NCI-H2107 treated with DMSO at 0.1 percent for 48 hours (cell line): Measurements from ENCODE around the gene VEGFB.

ENCODE experiments used
- DNase-seq: peaks from one replicate; lab custom pipeline; 2025; ENCODE audit not compliant: unreplicated experiment; lab: John Stamatoyannopoulos, UW

Gene VEGFB

DNA sequence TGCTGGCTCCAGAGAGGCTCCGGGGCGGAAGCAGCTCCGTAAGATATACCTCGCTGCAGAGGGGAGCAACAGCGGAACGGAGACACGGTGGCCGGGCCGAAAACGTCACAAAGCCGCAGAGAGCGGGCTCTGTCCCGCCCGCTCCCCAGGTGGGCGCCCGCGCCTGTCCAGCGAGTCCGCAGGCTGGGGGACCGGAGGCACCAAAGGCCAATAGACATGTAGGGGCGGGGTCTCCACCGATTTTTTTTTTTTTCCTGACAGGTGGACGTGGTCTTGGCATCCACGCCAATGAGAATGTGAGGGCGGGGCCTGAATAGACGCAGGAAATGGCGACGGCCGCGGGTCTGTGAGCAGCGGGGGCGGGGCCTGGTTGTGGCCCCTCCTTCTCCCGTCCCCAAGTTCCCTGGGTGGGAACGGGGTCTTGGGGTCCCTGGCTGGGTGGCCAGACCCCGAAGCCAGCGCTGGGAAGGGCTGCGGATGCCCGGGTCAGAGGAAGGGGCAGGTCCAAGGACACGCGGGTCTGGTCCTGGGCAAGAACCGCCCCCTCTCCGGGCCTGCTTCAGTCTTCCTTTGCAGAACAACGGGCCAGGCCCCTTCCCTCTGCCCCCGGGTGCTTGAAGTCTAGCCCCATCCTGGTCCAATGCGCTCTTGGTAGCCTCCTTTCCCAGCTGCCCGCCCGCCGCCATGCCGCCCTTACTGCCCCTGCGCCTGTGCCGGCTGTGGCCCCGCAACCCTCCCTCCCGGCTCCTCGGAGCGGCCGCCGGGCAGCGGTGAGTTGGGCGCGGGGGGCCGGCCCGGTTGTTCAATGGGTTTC, 4.0 kb upstream of the VEGFB start, which contains the start of gene DNAJC4:
Gene DNAJC4 (plus strand): TSS at position 378 of the 814 bp plus-strand sequence. CDS start 307 bp downstream, at position 685.
- DNase-seq, result peak; percentile 90

DNA sequence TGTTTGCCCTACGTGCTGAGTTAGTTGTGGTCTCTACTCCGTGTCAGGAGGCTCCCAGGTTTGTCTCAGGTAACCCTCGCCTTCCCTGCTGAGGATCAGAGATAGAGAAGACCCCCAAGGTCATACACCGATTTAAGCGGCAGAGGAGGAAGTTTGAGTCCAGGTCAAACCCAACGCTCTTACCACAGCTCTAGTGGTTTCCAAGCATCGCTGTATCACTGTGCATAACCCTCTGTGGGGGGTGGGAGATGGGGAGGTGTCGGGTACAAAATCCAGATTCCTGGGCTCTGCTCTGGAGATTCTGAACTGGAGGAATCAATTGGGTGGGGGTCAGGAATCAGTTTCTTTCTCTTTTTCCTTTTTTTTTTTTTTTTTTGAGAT, 3.4 kb upstream of the VEGFB start:
- no peak for DNase-seq

DNA sequence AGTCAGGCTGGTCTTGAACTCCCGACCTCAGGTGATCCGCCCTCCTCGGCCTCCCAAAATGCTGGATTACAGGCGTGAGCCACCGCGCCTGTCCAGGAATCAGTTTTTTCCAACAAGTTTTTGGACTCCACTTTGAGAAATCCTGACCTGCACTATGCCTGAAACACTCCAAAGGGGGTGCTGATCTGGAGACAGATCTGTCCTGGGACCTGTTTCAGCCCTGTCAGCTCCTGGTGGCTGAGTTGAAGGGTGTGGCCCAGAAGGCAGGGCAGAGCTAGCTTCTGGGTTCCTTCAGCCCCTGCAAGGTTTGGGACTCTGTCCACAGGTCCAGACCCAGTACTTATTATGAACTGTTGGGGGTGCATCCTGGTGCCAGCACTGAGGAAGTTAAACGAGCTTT, 2.8 kb upstream of the VEGFB start:
- no peak for DNase-seq

DNA sequence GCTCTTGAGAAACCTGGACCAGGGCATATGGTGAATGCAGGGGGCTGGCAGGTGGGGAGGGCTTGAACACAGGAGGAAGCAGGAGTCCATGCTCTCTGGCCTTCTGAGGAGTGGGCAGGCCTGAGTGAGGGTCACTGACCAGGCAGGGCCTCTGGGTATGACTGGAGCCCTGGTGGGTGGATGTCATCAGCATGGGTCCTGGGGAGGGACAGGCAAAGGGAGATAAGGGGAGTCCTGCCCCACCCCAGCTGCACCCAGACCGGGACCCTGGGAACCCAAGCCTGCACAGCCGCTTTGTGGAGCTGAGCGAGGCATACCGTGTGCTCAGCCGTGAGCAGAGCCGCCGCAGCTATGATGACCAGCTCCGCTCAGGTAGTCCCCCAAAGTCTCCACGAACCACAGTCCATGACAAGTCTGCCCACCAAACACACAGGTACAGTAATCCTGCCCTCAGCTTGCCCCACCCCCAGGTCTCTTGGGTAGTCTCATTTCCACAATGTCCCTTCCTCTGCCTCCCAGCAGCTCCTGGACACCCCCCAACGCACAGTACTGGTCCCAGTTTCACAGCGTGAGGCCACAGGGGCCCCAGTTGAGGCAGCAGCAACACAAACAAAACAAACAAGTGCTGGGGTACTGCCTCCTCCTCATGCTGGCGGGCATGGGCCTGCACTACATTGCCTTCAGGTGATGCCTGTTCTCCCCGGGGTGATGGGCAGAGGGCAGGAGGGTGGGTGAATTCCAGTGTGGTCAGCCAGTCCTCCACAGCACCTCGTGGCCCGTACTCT, 2.0 kb upstream of the VEGFB start:
- DNase-seq, result no peak

DNA sequence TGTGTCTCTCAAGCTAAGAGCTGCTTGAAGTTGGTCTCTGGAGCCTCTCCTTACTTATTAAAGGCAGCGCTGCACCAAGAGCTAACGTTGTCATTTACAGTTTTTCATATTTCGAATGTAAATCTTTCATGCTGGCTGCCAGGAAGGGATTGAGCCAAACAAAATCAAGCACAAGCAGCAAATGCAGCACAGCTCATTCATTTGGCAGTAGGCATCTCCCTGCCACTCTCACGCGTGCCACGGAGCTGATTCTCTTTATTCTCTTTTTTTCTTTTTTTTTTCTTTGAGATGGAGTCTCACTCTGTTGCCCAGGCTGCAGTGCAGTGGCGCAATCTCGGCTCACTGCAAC, 1.4 kb upstream of the VEGFB start:
- no peak for DNase-seq

DNA sequence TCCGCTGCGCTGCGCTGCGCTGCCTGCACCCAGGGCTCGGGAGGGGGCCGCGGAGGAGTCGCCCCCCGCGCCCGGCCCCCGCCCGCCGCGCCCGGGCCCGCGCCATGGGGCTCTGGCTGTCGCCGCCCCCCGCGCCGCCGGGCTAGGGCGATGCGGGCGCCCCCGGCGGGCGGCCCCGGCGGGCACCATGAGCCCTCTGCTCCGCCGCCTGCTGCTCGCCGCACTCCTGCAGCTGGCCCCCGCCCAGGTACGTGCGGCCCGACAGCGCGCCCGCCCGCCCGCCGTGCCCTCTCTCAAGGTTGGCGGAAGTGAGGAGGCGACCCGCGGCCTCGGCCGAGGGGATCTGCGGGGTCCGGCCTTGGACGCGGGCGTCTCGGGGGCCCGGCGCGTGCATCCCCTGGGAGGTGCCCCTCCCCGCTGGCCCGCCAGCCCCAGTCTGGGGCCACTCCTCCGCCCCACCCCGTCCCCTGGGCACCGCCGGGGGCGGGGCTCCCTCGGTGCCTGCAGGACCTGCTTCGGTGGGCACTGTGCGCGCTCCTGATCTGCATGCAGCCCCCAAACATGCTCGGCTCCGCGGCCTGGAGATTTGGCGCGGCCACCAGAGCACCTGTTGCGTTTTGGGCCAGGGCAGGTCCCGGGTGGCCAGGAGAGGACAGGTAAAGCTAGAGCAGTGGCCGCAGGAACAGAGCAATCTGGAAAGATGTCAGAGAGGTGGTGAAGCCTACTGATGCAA, 429 bp downstream of the VEGFB start:
- no peak for DNase-seq

DNA sequence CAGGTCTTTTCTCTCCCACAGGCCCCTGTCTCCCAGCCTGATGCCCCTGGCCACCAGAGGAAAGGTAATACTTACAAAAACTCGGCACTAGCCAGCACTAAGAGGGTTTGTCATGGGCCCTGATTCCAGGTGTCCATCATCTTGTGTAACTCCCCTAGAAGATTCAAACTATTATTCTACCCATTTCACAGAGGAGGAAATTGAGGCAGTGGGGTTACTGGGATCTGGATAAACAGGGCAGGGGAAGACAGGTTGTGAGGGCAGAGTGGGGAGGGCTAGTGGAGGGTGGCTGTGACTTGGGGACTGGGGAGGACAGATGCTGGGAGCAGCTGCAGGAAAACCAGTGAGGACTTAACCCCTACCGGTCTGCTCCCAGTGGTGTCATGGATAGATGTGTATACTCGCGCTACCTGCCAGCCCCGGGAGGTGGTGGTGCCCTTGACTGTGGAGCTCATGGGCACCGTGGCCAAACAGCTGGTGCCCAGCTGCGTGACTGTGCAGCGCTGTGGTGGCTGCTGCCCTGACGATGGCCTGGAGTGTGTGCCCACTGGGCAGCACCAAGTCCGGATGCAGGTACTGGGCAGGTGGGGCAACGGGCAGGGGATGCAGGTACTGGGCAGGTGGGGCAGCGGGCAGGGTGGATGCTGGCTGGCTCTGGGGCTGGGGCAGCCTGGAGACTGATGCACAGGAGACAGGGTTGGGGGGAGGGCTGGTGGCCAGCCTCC, 1.2 kb downstream of the VEGFB start:
- no peak for DNase-seq

DNA sequence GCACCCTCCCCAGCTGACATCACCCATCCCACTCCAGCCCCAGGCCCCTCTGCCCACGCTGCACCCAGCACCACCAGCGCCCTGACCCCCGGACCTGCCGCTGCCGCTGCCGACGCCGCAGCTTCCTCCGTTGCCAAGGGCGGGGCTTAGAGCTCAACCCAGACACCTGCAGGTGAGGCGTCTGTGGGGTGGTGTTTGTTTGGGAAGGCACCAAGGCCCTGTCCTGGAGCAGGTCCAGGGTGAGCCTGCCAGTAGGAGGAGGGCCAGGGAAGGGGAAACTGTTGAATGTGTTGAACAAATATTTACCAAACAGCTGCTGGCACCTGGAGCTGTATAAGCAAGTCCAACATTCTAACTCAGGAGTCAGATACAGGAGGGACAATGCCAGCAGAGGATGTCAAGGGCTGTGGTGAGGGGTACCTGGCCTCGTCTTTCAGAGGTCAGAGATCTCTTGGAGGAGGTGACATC, 3.1 kb downstream of the VEGFB start:
- peak; percentile 73 for DNase-seq

DNA sequence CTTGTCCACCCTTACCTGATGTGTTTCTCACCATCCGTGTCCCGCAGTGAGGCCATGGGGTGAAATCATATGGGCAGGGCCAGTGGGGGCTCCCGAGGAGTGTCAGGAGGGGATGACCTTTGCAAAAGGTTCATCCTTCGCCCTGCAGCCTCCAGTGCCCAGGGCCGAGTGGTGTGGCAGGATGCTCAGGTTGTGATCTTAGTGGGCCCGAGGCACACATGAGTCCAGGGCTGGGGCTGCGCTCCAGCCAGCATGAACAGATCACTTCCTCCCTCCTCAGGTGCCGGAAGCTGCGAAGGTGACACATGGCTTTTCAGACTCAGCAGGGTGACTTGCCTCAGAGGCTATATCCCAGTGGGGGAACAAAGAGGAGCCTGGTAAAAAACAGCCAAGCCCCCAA, 3.7 kb downstream of the VEGFB start:
- no peak for DNase-seq

DNA sequence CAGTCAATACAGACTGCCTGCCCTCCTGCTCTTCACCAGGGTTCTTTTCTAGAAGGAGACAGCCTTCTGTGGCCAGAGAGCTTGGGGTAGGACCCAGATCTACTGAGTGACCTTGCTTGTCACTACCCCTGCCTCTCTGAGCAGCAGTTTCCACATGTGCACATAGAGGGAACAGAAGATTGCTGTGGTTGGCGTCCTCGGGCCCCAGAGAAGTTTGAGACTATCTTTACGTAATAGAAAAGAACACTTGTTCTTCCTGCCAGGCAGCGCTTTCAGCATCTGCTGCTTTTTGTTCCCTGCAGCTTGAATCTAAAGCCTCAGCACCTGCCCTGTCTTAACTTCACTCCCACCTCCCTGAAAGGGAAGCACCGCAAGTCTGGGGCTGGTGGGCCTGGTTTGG, 4.6 kb downstream of the VEGFB start:
- DNase-seq, result no peak

DNA sequence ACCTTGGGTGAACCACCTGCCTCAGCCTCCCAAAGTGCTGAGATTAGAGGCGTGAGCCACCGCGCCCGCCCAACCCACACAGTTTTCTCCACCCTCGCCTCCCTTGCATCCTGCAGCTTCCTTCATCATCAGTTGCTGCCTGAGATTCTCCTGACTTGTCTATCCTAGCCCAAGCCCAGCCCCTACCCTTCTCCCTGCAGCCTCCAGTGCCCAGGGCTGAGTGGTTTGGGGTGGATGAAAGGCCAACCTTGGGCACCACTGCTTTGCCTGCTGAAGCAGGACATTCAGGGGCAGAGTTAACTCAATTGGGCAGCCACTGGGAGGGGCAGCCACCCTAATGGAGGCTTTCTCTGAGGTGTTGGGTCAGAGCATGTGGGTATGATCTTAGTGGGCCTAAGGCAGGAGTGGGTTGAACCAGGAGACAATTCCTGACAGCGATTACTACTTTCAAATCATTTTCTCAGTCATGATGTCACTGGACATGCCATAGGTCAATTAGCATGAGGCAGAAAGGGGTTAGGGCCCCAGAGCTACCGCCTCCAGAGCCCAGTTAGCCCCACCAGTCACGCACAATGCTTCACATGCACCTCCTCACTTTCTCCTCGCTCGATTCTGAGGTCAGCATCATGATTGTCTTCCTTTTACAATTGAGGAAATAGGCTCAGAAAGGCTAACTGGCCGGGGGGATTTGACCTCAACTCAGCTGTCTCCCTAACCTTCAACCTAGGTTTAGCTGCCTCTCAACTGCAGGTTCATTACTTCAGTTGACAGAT, 5.5 kb downstream of the VEGFB start:
- no peak for DNase-seq

DNA sequence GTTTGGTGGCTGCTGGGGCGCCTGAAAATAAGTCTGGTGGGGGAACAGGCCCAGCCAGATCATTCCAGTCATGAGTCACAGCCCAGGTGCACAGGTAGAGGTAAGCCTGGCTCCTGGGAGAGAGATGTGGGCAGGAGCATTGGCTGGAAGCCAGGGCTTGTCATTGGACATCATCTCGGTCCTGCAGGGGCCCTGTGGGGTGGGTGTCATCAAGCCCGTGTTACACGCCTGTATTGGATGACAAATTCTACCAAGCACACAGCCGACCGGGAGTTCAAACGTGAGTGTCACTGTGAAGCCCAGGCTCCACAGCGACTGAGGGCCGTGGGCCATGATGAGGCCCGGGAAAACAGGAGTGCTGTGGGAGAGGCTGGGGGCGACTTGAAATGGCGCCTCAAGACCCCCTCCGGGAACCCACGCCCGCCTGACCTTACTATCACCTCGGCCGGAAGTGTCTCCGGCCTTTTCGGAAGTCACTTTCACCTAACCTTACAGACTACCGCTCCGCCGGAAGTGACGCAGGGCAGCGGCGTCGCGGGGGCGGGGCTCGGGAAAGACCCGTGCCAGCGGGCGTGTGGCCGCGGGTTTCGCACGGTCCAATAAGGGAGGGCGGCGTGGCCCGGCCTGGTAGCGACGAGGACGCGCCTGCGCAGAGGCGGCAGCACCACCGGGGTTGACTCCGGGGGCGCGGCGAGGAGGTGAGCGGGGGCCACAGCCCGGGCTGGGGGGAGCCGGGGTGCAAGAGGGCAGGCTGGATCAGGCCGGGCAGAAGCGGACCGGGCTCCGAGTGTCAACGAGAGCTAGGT, 6.3 kb downstream of the VEGFB start, which contains the start of gene FKBP2:
Gene FKBP2 (plus strand): TSS at position 661 of the 806 bp plus-strand sequence. CDS start 1,293 bp downstream, outside the sequence.
- DNase-seq, result peak; percentile 73

DNA sequence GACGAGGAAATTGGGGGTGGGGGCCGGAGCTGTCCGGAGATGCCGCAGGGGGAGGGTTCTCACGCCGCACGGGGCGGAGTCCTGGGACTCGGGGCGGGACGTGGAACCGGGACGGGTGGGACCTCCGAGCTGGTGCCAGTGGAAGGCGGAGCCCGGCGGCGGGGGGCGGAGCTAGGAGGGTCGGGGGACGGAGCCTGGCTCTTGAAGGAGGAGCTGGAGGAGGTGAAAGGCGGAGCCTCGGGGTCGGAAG, 6.8 kb downstream of the VEGFB start:
- DNase-seq, result peak; percentile 91

DNA sequence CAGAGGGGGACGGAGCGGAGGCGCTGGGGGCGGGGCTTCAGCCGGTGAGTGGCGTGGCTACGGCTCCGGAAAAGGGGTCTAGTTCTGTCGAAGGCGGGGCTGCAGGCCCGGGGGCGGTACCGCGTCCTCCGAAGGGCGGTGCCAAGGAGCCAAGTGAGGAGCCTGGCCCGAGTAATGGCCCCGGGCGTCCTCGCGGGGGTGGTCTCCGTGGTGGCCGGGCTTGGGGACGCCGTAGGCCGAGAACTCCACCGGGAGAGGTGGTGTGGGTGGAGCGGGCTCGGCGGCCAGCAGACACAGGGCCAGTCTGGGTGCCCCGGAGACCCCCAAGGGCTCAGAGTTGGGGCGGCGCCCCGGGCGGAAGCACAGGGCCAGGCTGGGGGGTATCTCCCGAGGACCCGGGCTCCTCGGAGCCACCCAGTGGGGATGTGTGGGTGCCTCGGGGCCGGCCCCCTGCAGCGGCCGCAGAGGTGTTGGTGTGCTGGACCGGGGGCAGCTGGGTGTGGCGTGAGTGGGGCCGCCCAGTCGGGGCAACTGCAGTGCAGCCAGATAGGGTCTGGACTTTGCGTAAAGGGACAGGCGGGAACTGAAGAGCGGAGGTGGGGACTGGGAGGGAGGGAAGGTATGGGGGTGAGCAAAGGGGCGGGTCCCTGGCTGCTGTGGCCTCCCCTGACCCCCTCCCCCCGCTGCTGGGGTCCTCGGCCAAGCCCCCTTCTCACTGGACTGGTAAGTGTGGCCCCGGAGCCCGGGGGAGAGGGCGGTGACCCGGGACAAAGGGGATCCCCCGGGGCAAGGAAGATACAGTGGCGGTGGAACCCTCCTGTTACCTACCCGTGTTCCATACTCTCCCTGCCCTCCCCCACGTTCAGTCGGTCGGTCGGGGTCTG, 7.3 kb downstream of the VEGFB start:
- DNase-seq, result no peak

DNA sequence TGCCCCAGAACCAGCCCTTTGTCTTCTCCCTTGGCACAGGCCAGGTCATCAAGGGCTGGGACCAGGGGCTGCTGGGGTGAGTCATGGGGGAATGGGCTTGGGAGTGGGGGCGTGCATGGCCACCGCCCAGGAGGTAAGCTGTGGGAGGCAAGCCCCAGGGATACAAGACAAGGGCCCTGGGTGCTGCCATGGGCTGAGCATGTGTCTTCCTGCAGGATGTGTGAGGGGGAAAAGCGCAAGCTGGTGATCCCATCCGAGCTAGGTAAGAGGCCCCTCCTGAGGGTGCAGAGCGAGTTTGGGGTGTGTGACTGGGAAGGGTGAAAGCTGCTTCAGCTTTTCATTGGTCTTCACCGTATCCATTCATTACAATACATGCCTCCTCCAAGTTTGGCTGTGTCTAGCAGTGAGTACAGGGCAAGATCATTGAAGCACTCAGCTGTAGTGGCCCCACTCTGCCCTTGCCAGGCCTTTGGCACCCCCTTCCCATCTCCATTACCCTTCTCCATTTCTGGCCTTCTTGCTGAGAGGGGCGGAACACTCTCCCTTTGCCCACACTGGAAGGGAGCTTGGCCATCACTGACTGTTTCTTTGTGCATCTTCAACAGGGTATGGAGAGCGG, 9.0 kb downstream of the VEGFB start:
- no peak for DNase-seq

DNA sequence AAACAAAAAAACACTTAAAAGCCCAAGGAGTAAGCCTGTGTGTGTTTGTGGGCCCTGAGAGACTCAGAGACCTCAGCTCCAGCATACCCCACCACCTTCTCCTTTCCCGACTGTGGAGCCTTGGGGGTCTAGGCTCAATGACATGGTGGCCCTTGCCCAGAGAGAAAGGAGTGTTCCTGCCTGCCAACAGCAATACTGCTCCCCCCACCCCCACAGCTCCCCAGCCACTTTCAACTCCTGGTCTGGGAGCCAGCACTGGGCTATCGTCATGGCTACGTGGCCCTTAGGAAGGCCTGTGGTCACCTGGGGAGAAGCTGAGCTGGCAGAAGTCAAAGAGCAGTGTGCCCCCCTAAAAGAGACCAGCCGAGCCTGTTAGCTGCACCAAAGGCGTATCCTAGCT, 9.7 kb downstream of the VEGFB start:
- DNase-seq, result no peak

DNA sequence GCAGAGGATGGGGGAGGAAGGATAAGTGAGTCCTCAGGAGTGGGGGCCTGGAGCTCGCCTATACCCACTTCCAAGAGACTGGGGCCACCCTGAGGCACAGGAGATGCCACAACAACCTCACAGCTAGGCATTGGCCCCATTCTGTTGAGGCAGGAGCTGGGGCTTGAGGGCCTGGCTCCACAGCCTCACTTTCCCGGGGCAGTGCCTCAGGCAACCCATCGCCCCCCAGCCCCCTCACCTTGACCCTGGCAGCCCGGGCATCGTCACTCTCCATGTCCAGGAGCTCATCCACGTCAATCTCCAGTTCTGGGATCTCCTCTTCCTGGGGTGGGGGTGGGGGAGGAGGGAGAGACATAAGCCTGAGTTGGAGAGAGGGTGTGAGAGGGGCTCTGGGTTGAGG, 10.6 kb downstream of the VEGFB start:
- no peak for DNase-seq

DNA sequence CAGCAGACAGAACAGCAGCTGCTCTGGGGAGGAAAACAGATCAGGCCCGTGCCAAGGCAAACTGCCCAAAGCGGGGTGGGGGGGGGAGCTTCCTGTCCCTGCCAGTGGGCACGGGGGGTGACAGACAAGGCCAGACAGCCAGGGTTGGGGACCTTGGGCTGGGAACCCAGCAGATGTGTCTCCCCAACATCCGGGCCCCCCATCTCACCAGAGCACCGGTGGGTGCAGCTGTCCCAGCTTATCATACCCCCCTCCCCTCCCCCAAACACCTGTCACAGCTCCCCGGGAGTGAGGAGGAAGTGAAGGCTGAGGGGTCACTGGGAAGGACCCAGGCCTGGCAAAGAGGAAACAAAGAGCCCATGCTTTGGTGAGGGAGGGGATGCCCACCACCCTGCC, 11.0 kb downstream of the VEGFB start:
- DNase-seq, result no peak
